Activated CD4-positive, alpha-beta T cell treated with anti-CD3 and anti-CD28 coated beads, Interleukin-2, amount 50 U/mL, for 16 hours (primary cell): ENCODE results near the gene FLT3.
A peak's percentile ranks its signal among the peaks of the same experiment; 100 is the strongest.
"Not testable (repeated sequence)": the region's sequence is repeated elsewhere in the genome, so short reads cannot be mapped to it uniquely, and the experiment has no call there.

Experiments used
- DNase-seq: peaks from one replicate; pipeline ENCODE4 v3.0.0-alpha.2; 2020

Gene FLT3

DNA sequence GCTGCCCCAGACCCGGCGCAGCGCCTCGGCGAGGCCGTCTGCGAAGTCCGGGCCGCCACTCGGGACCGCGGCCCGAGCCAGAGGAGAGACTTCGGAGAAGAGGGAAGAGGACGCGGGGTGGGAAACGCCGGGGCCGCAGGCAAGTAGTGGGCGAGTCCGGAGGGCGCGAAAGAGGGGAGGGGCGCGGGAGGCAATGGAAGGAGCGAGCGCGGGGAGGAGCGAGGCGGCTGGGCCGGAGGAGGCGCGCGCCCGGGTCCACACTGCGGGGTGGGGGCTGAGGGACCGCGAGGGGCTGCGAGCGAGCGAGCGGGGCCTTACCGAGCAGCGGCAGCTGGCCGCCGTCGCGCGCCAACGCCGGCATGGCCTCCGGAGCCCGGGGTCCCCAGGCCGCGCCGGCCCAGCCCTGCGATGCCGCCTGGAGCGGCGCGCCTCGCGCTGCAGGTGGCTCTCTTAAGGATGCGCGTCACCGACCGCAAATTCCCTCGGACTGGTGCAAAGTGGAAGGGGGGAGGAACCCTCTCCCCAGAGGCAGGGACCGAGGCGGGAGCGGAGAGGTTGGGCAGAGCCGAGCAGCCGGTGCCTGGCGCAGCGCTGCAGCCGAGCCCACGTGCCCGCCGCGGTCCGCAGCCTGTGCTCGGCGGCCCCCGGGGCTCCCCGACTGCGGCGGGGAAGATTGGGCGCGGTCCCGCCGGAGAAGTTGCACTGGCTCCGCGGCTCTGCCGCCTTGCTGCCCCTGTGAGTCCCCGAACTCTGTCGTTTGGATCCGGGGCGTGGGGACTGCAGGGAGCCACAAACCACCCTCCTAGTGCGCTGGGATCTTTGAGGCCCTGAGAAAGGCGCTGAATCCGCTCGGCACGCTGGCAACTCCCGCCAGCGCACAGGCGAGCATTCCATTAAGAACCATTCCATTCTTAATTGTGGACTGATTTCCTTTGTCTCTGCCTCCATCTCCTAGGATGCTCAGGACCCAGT, at the start of gene FLT3:
Gene FLT3, minus strand, starts transcription at position 427 of the 972 bp plus-strand sequence. Its CDS starts 66 bp downstream, at position 361.
- peak; percentile 43 for DNase-seq

DNA sequence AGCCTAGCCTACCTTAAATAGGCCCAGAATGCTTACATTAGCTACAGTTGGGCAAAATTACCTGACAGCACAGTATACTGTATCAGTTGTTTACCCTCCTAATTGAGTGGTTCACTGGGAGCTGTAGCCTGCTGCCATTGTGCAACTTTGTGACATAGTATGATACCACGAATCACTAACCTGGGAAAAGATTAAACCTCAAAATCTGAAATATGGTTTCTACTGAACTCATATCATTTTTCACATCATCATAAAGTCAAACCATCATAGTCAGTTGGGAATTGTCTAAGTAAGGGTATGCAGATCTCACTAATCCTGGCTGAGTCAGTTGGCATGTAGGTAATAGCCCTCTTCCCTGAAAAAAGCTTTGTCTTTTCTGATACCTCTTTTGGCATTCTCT, 47.1 kb upstream of the FLT3 start:
- DNase-seq: peak; percentile 6

DNA sequence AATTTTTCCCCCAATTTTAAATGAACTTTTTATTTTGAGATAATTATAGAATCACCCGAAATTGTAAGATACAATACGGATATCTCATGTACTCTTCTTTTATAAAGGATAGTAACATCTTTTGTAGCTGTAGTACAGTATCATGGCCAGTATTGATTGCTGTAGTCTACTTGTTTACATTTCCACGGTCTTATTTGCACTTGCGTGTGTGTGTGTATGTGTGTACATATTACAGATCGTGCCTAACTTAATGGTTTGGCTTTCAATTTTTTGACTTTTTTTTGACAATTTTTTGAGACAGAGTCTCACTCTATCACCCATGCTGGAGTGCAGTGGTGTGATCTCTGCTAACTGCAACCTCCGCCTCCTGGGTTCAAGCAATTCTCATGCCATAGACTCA, 44.7 kb upstream of the FLT3 start:
- DNase-seq: no peak

DNA sequence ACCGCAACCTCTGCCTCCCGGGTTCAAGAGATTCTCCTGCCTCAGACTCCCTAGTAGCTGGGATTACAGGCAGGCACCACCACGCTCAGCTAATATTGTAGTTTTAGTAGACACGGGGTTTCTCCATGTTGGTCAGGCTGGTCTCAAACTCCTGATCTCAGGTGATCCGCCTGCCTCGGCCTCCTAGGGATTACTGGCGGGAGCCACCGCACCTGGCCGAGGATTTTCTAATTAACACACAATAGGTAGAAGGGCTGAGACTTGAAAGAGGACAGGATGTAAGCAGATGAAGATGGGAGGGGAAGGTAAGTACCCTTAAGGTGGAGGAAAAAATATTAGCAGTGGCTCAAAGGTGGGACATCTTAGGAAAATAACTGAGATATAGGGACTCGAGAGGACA, 41.2 kb upstream of the FLT3 start:
- not testable (repeated sequence) for DNase-seq

DNA sequence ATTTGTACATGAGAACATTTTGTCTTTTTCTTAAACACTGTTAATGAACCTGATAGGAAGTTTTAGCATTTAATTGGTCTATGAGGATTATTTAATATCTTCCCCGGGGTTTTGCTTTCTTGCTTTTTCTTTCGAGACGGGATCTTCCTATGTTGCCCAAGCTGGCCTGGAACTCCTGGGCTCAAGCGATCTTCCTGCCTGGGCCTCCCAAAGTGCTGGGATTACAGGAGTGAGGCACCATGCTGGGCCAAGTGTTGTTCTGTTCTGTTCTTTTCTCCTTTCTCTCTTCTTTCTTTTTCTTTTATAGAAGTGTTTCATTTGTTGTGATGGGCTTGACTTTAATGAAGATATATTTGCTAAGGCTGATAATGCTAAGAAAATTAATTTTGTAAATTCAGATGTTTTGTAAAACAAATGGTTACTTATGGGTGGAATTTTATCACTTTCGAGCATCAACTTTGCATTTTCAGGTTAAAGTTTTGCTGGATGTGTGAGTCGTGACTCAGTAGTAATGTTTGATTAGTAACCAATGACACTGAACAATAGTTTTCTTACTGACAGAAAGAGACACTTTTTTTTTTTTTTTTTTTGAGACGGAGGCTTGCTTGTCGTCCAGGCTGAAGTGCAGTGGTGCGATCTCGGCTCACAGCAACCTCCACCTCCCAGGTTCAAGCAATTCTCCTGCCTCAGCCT, 40.2 kb upstream of the FLT3 start:
- DNase-seq: no peak

DNA sequence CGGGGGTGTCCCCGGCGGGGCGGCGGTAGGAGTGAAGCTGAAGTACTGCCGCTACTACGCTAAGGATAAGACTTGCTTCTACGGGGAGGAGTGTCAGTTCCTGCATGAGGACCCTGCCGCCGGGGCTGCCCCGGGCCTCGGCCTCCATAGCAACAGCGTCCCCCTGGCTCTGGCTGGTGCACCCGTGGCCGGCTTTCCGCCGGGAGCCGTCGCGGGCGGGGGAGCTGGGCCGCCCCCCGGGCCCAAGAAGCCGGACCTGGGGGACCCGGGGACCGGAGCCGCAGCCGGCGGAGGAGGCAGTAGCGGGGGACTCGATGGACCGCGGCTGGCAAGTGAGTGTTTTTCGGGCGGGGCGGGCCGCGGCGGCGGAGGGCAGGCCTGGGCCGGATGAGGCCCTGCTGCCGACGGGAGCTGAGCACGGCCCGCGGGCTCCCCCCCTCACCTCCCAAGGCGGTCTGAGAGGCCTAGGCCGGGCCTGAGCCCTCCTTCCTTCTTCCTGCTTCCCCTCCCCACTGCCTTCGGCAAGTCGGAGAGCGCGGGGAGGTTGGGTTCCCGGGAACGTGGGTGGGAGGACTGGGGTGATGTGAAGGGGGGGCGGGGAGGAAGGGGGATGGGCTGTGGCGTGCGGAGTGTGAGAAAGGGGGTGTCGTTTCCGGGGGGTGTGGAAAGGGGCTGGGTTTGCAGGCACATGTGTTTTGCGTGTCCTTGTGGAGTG, 38.5 kb upstream of the FLT3 start:
- DNase-seq: peak; percentile 85

DNA sequence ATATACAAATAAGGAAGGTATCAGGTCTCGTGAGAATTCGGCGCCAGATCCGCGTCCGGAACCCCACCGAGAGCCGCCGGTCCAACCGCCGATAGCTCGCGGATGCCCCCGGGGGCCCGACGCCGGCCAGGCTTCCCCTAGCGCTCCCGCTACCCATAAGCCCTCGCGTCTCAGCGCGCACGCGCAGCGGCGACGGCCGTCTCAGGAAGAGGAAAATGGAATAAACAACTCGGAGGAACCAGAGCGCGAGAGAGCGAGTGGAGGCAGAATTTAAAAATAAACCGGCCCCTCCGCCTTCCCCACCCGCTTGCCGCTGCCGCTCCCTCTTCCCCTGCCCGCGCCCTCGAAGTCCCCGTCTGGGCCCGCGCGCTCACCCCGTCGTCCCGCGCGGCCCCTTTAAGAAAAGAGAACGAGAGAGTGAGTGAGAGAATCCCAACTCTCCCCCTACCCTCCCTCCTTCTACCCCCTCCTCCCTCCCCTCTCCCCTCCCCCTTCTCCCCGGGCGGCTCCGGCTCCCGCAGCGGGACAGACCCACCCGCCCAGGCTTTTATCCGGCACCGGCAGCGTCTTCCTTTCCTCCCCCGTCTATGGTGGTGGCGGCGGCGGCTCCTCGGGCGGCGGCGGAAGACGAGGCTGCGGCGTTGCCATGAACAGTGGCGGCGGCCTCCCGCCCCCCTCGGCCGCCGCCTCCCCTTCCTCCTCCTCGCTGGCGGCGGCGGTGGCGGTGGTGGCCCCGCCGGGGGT, 37.8 kb upstream of the FLT3 start, which contains the start of gene PAN3:
Gene PAN3, plus strand, starts transcription at position 534 of the 744 bp plus-strand sequence. Its CDS starts 113 bp downstream, at position 647.
- DNase-seq: peak; percentile 91

DNA sequence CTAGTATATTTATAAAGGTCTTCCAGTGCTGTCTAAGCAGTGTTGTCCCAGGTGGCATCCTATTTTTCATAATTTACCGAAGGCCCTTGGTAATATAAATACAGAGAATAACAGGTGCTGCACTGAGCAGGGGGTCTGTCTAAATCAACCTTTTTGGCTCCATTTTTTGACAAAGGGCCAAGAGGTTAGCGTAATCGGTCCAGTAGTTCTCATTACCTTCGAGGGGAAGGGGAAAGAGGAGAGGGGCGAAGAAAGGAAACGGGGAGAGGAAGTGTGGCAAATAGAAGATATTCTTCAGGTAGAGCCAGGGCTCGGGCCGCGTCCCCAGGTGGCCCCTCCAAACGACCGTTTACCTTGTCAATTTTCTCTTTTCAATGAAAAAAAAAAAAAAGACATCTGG, 37.2 kb upstream of the FLT3 start:
- peak; percentile 3 for DNase-seq

DNA sequence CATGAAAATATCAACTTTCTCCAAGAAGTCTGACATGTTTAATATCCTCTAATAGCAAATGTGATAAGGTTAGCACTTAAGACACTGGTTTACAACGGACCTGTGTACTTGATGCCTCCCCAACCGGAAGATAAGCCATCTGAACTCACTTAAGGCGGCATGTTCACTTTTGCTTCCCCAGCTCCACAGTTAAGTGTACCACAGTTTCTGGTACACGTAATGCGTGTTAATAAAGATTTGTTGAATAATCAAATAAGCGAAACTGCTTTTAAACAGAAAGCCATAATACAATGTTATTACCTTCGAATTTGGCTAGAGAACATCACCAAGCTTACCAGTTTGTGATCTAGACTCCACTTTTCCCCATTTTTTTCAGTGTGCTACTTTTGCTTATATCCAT, 36.5 kb upstream of the FLT3 start:
- DNase-seq: peak; percentile 20

DNA sequence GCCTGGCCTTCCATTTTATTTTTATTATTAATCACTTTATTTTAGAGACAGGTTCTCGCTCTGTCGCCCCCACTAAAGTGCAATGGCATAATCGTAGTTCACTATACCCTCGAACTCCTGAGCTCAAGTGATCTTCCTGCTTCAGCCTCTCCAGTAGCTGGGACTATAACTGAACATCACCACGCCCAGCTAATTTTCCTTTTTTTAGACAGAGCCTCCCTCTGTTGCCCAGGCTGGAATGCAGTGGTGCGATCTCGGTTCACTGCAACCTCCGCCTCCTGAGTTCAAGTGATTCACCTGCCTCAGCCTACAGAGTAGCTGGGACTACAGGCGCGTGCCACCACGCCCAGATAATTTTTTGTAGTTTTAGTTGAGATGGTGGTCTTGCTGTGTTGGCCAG, 31.3 kb upstream of the FLT3 start:
- DNase-seq: no peak

DNA sequence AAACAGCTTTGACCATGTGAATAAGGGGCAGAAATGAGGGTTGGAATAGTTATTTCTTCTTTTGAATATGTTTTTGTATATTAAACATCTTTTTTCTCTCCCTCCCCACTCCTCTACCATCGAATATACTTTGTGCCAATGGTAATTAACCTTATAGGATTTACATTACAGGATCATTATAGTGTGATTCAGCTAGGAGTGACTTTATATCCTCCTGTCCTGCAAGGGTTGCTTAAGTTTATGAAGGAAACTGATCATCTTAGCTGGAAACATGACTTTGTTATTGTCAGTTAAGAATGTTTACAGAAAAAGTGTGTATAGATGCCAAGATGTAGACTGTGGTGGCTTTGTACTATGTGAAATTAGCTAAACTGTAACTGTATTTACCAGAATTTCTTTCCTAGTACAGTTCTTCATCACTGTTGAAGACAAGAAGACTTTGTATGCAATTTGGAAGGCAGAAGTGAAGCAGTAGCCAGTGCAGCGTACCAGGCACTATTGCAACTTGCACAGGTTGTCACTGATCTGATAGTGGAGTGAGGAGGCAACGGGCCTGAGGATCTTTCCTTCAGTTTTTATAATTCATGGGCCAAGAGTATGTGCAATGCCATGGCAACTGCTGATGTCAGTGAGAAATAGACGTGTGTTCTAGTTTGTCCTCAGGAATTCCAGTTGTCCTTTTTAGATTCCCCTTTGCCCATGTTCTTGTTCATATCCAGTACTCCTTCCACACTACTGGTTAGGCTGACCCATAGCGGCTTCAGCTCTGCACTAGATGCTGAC, 29.7 kb upstream of the FLT3 start:
- DNase-seq: no peak

DNA sequence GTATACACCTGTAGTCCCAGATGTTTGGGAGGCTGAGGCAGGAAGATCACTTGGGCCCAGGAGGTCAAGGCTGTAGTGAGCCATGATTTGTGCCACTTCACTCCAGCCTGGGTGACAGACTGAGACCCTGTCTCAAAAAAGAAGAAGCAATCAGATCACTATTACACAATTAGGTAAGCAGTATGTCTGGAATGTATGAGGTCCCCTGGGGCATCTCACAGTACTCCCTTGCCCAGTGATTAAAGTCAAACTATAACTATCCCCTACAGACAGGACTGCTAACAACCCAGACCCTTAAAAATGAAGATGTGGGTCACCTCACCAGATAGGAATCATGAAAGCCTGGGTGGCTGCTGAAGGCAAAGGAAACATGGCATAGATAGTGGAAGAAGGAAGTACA, 28.6 kb upstream of the FLT3 start:
- no peak for DNase-seq

DNA sequence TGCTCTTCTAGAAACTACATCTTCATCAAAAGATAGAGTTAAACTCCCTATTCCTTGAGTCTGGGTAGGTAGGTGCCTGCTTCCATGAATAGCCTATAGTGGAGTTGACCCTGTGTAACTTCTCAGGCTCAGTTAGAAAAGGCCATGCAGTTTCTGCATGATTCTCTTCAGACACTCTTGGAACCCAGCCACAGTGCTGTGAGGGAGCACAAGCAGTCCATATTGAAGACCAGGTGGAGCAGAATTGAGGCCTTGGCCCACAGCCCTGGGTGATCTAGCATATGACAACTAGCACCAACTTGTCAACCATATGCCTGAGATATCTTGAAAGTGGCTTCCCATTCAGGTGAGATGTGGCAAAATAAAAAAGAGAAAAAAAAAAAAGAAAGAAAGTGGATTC, 27.7 kb upstream of the FLT3 start:
- DNase-seq: no peak

DNA sequence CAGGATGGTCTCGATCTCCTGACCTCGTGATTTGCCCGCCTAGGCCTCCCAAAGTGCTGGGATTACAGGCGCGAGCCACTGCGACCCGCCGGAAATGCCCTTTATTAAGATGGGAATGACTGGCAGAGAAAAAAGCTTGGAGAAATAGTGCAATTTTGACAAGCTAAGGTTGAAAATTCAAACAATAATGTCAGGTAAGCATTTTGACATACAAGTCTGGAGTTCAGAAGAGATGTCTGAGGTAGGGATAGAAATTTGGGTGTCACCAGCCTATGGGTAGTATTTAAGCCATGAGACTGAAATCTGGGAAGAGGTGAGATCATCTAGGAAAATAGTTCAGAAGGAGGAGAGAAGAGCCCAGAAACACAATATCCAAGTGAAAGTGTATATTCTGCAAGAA, 20.8 kb upstream of the FLT3 start:
- no peak for DNase-seq

DNA sequence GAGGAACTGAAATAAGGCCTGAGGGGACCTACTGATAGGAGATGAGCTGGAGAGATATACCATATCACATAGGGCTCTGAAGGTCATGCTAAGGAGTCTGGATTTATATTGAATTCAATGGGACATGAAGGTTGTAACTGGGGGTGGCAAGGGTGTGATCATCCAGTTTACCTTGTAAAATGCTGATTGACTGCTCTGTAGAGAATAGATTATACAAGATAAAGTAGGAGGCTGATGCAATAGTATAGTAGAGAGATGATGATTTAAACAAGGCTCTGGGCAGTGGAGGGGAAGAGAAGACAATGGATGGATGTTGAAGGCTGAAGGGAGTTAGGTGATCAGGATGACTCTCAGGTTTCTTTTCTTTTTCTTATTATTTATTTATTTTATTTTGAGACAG, 19.9 kb upstream of the FLT3 start:
- DNase-seq: no peak

DNA sequence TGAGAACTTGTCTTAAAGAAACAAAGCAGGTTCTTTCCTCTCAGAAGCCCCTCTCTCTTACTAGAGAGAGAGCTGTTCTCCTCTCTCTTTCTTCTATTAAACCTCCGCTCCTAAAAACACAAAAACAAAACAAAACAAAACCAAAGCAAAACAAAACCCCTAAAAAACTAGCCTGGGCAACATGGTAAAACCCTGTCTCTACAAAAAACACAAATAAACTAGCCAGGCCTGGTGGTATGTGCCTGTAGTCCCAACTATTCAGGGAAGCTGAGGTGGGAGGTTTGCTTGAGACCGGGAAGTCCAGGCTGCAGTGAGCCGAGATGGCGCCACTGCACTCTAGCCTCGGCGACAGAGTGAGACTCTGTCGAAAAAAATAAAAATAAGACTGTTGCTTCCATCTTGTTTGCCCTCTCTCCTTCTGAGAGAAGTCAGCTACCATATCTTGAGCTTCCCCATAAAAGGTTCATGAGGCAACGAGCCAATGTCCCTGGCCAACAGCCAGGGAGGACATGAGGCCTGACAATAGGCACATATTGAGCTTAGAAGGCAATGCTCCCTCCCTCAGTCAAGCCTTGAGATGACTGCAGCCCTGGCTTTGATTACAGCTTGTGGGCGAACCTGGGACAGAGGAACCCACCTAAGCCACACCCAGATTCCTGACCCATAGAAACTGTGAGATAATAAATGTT, 17.5 kb upstream of the FLT3 start:
- no peak for DNase-seq

DNA sequence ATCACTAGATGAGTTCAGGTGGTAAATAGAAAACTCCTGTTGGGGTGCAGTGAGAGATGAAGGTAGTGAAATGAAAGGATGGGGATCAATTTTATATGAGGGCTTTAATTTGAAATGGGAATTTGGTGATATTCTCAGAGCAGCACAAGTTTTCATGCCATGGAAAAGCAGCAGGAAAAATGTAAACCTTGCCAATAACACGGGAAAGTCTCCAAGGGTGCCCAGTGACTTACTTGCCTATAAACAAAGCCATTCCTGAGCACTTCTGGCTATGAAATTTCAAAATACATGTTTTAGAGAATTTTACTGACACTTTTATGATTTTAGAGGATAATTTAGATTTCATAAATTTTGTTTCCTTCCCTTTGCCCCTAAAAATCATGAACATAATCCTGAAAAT, 16.4 kb upstream of the FLT3 start:
- DNase-seq: no peak

DNA sequence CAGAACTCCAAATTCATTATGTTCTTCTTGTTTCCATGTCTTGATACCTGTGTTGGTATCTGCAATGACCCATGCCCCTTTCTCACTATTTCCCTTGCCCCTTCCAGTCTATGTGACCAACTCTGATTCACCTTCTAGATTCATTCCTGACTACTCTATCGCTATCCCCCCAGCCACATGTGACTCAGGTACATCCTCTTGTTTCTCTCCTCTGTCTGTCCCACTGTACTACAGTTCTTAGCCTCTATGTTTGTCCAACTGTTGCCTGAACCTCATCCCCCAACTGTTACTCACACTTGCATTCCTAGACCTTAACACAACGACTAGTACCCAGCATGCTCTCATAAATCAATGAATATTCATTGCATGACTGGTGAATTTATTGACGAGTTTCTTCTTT, 10.0 kb upstream of the FLT3 start:
- DNase-seq: no peak

DNA sequence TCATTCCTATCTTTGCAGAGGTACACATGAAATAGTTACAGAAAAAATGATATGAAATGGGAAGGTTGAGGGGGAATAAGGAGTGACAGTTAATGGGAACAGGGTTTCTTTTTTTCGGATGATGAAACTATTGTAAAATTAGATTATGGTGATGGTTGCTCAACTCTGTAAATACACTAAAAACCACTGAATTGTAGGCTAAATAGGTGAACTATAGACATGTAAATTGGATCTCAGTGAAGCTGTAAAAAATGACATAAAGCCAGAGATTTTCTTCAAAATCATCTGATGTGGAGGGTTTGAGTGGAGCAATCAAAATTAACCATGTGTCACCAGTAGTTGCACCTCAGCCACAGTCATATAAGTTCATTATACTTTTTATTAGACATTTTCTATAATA, 6.6 kb upstream of the FLT3 start:
- no peak for DNase-seq

DNA sequence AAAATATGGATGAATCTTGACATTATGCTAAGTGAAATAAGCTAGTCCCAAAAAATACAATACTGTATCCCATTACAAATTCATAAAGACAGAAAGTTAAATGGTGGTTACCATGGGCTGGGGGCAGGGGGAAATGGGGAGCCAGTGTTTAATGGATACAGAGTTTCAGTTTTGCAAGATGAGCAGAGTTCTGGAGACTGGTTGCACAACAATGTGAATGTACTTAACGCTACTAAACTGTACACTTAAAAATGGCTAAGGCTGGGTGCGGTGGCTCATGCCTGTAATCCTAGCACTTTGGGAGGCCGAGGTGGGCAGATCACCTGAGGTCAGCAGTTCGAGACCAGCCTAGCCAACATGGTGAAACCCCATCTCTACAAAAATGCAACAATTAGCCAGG, 1.5 kb upstream of the FLT3 start:
- DNase-seq: not testable (repeated sequence)
